ENCODE results near the gene HBEGF.

The HBEGF gene

GRCh38 chr5:140319833-140320232 is 26.6 kb downstream of the HBEGF start:
- 100% methylated on average over 1 of the region's 1 CpG for WGBS, 2 experiments (ENCODE audit: insufficient coverage in 2 of 2)
- H3K4me1 ChIP-seq (ENCODE audit: control insufficient read depth, insufficient read depth, low read length, poor library complexity, severe bottlenecking): peaks cover 33% of the 10 kb centered on the region
- no peaks in the 10 kb centered on the region for H3K9me3 ChIP-seq (ENCODE audit: control insufficient read depth, low read length)
- no peak overlapping the region for H3K4me3 ChIP-seq (ENCODE audit: extremely low read depth, insufficient read depth, low read length, poor library complexity, severe bottlenecking)
- no peaks in the 10 kb centered on the region for H3K36me3 ChIP-seq (ENCODE audit: control insufficient read depth, insufficient read depth, low read length)
- no peak overlapping the region for H3K27ac ChIP-seq (ENCODE audit: low read depth, low read length, severe bottlenecking)

- Histone ChIP-seq H3K9me3 (ENCODE audit: control insufficient read depth, low read length) (no peaks in the 10 kb centered on the region), H3K4me3 (ENCODE audit: extremely low read depth, insufficient read depth, low read length, poor library complexity, severe bottlenecking) (no peak overlapping the region), H3K36me3 (ENCODE audit: control insufficient read depth, insufficient read depth, low read length) (no peaks in the 10 kb centered on the region), H3K4me1 (ENCODE audit: control insufficient read depth, insufficient read depth, low read length, poor library complexity, severe bottlenecking) (peaks cover 23% of the 10 kb centered on the region), H3K27ac (ENCODE audit: low read depth, low read length, severe bottlenecking) (no peak overlapping the region)
- WGBS, 2 experiments (ENCODE audit: insufficient coverage in 2 of 2): 92 to 98% methylated on average over 4 of the region's 4 CpGs
Observed at GRCh38 chr5:140318792-140319191, 27.6 kb downstream of the HBEGF start.

- 75 to 98% methylated on average over 5 of the region's 5 CpGs for WGBS, 2 experiments (ENCODE audit: insufficient coverage in 2 of 2)
- H3K27ac ChIP-seq (ENCODE audit: low read depth, low read length, severe bottlenecking): no peak overlapping the region
- H3K36me3 ChIP-seq (ENCODE audit: control insufficient read depth, insufficient read depth, low read length): no peaks in the 10 kb centered on the region
Observed at GRCh38 chr5:140317859-140318258, 28.5 kb downstream of the HBEGF start.

GRCh38 chr5:140312791-140313189 is 33.6 kb downstream of the HBEGF start:
- Histone ChIP-seq H3K9me3 (ENCODE audit: control insufficient read depth, low read length) (no peaks in the 10 kb centered on the region), H3K4me1 (ENCODE audit: control insufficient read depth, insufficient read depth, low read length, poor library complexity, severe bottlenecking) (peaks cover 28% of the 10 kb centered on the region), H3K4me3 (ENCODE audit: extremely low read depth, insufficient read depth, low read length, poor library complexity, severe bottlenecking) (no peak overlapping the region), H3K36me3 (ENCODE audit: control insufficient read depth, insufficient read depth, low read length) (no peaks in the 10 kb centered on the region), H3K27ac (ENCODE audit: low read depth, low read length, severe bottlenecking) (peak overlapping the region; percentile 96)
- WGBS, 2 experiments (ENCODE audit: insufficient coverage in 2 of 2): 94 to 96% methylated on average over 5 to 6 of the region's 7 CpGs

More at GRCh38 chr5:140317859-140318258, 28.5 kb downstream of the HBEGF start:
- Histone ChIP-seq H3K4me1 (ENCODE audit: control insufficient read depth, insufficient read depth, low read length, poor library complexity, severe bottlenecking) (peaks cover 15% of the 10 kb centered on the region), H3K9me3 (ENCODE audit: control insufficient read depth, low read length) (no peaks in the 10 kb centered on the region), H3K4me3 (ENCODE audit: extremely low read depth, insufficient read depth, low read length, poor library complexity, severe bottlenecking) (no peak overlapping the region)

- no peaks in the 10 kb centered on the region for H3K36me3 ChIP-seq (ENCODE audit: control insufficient read depth, insufficient read depth, low read length)
- peaks cover 28% of the 10 kb centered on the region for H3K4me1 ChIP-seq (ENCODE audit: control insufficient read depth, insufficient read depth, low read length, poor library complexity, severe bottlenecking)
- H3K9me3 ChIP-seq (ENCODE audit: control insufficient read depth, low read length): no peaks in the 10 kb centered on the region
- peak overlapping the region; percentile 96 for H3K27ac ChIP-seq (ENCODE audit: low read depth, low read length, severe bottlenecking)
- H3K4me3 ChIP-seq (ENCODE audit: extremely low read depth, insufficient read depth, low read length, poor library complexity, severe bottlenecking): no peak overlapping the region
- WGBS, 2 experiments (ENCODE audit: insufficient coverage in 2 of 2): 31 to 35% methylated on average over 4 of the region's 4 CpGs
Observed at GRCh38 chr5:140312067-140312790, 34.2 kb downstream of the HBEGF start.

- peaks cover 28% of the 10 kb centered on the region for H3K4me1 ChIP-seq (ENCODE audit: control insufficient read depth, insufficient read depth, low read length, poor library complexity, severe bottlenecking)
- no peaks in the 10 kb centered on the region for H3K36me3 ChIP-seq (ENCODE audit: control insufficient read depth, insufficient read depth, low read length)
- peak overlapping the region; percentile 96 for H3K27ac ChIP-seq (ENCODE audit: low read depth, low read length, severe bottlenecking)
- 60 to 71% methylated on average over 2 to 4 of the region's 5 CpGs for WGBS, 2 experiments (ENCODE audit: insufficient coverage in 2 of 2)
- no peaks in the 10 kb centered on the region for H3K9me3 ChIP-seq (ENCODE audit: control insufficient read depth, low read length)
- H3K4me3 ChIP-seq (ENCODE audit: extremely low read depth, insufficient read depth, low read length, poor library complexity, severe bottlenecking): no peak overlapping the region
Observed at GRCh38 chr5:140311011-140311467, 35.4 kb downstream of the HBEGF start.

- WGBS, 2 experiments (ENCODE audit: insufficient coverage in 2 of 2): 80 to 90% methylated on average over 1 of the region's 2 CpGs
Observed at GRCh38 chr5:140310434-140310833, 36.0 kb downstream of the HBEGF start.

GRCh38 chr5:140309706-140310249 is 36.6 kb downstream of the HBEGF start:
- H3K36me3 ChIP-seq (ENCODE audit: control insufficient read depth, insufficient read depth, low read length): no peaks in the 10 kb centered on the region
- H3K9me3 ChIP-seq (ENCODE audit: control insufficient read depth, low read length): no peaks in the 10 kb centered on the region
- 97 to 100% methylated on average over 3 of the region's 3 CpGs for WGBS, 2 experiments (ENCODE audit: insufficient coverage in 2 of 2)
- H3K27ac ChIP-seq (ENCODE audit: low read depth, low read length, severe bottlenecking): peak overlapping the region; percentile 96
- peaks cover 28% of the 10 kb centered on the region for H3K4me1 ChIP-seq (ENCODE audit: control insufficient read depth, insufficient read depth, low read length, poor library complexity, severe bottlenecking)
- no peak overlapping the region for H3K4me3 ChIP-seq (ENCODE audit: extremely low read depth, insufficient read depth, low read length, poor library complexity, severe bottlenecking)

More at GRCh38 chr5:140310434-140310833, 36.0 kb downstream of the HBEGF start:
- H3K9me3 ChIP-seq (ENCODE audit: control insufficient read depth, low read length): no peaks in the 10 kb centered on the region
- H3K4me1 ChIP-seq (ENCODE audit: control insufficient read depth, insufficient read depth, low read length, poor library complexity, severe bottlenecking): peaks cover 28% of the 10 kb centered on the region
- H3K4me3 ChIP-seq (ENCODE audit: extremely low read depth, insufficient read depth, low read length, poor library complexity, severe bottlenecking): no peak overlapping the region
- peak overlapping the region; percentile 96 for H3K27ac ChIP-seq (ENCODE audit: low read depth, low read length, severe bottlenecking)
- H3K36me3 ChIP-seq (ENCODE audit: control insufficient read depth, insufficient read depth, low read length): no peaks in the 10 kb centered on the region

- Histone ChIP-seq H3K27ac (ENCODE audit: low read depth, low read length, severe bottlenecking) (no peak overlapping the region), H3K4me3 (ENCODE audit: extremely low read depth, insufficient read depth, low read length, poor library complexity, severe bottlenecking) (no peak overlapping the region), H3K4me1 (ENCODE audit: control insufficient read depth, insufficient read depth, low read length, poor library complexity, severe bottlenecking) (peaks cover 17% of the 10 kb centered on the region), H3K36me3 (ENCODE audit: control insufficient read depth, insufficient read depth, low read length) (peaks cover under 1% of the 10 kb centered on the region), H3K9me3 (ENCODE audit: control insufficient read depth, low read length) (no peaks in the 10 kb centered on the region)
- 83 to 100% methylated on average over 1 of the region's 1 CpG for WGBS, 2 experiments (ENCODE audit: insufficient coverage in 2 of 2)
Observed at GRCh38 chr5:140305471-140305870, 40.9 kb downstream of the HBEGF start.

- Histone ChIP-seq H3K36me3 (ENCODE audit: control insufficient read depth, insufficient read depth, low read length) (peaks cover 15% of the 10 kb centered on the region), H3K4me1 (ENCODE audit: control insufficient read depth, insufficient read depth, low read length, poor library complexity, severe bottlenecking) (peaks cover 18% of the 10 kb centered on the region), H3K27ac (ENCODE audit: low read depth, low read length, severe bottlenecking) (no peak overlapping the region), H3K9me3 (ENCODE audit: control insufficient read depth, low read length) (no peaks in the 10 kb centered on the region), H3K4me3 (ENCODE audit: extremely low read depth, insufficient read depth, low read length, poor library complexity, severe bottlenecking) (no peak overlapping the region)
- 93 to 97% methylated on average over 11 to 13 of the region's 15 CpGs for WGBS, 2 experiments (ENCODE audit: insufficient coverage in 2 of 2)
Observed at GRCh38 chr5:140303966-140304365, 42.4 kb downstream of the HBEGF start.

Measured in mesodermal cell (in vitro differentiated cells).